GDM1 (cell line): ENCODE measurements around the gene POLDIP2.

ENCODE experiments used
- DNase-seq: peaks from one replicate; lab custom pipeline; 2025; lab: John Stamatoyannopoulos, UW

The POLDIP2 gene

DNA sequence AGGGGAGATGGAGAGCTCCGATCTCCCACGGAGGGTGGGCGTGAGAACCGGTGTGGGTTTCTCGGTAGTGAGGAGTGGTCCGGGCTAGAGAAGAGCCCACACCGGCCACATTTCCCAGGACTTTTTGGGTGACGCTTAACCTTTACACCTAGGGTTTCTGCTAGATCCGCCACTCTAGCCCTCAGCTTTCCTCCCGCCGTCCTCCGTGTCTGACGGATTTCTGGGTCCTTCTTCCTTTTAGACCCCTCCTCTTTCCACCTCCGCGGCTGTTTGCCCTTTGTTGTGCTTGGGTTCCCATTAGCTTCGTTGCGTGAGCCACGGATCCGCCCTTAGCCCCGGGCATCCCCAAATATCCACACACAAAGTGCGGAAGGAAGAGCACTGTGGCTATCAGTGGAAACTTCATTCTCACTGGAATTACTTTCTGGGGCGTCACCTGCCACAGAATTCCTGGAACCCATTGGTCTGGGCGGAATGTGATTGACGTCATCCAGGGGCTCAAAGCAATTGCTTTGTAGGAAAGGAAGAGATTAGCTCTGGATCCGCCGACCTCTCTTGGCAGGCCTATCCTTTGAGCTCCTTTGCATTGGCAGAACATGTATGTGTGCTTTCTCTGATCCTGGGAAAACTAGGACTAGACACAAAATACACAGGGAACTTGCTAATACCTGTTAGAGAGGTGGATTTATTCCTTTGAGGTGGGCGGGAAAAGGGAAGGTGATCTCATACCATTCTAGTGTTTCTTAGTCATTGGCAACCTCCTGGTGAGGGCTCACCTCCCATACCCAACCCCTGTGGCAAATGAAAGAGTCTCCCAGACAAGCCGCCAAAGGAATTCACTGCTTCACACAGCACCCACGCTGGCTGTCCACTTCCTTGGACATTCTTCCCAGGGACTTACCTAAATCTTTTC, 21.1 kb downstream of the POLDIP2 start:
- no peak for DNase-seq

DNA sequence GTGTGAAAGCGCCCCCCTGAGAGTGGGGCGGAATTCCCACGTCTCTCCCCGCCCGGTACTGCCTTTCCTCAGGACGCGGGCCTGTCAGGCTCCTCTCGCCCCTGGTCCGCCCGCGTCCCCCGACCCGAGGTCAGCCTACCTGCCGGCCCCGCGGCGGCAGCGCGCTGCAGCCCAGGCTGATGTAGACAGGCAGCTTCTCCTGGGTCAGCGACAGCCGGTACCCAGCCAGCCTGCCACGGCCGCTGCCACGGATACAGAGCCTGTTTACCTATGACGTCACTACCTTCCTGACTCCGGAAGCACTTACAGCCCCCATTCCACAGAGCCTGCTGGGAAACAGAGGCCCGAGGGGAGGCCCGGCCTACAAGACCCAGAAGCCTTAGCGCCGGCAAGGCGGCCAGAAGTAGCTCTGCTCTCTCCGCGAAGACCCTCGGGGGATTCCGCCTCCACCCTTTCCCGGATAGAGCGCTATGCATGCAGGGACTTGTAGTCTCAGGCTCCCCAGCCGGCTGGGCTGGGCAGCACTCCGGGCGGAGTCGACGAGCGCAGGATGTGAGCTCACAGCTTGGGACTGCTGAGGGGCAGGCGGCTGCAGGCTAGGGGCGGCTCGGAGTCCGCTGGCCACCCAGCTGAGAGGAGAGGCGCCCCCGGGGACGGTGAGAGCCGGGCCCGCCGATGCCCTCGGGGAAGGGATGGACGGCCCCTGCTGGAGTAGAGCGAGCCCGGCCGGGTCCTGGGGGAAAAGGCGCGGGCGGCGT, 21.9 kb downstream of the POLDIP2 start, which contains the start of the genes IFT20 and TNFAIP1:
Gene IFT20 (minus strand): TSS at position 272 of the 758 bp plus-strand sequence. CDS start 3,487 bp downstream, outside the sequence.
Gene TNFAIP1 (plus strand): TSS at position 561 of the 758 bp plus-strand sequence. CDS start 3,761 bp downstream, outside the sequence.
- DNase-seq = peak; percentile 98

DNA sequence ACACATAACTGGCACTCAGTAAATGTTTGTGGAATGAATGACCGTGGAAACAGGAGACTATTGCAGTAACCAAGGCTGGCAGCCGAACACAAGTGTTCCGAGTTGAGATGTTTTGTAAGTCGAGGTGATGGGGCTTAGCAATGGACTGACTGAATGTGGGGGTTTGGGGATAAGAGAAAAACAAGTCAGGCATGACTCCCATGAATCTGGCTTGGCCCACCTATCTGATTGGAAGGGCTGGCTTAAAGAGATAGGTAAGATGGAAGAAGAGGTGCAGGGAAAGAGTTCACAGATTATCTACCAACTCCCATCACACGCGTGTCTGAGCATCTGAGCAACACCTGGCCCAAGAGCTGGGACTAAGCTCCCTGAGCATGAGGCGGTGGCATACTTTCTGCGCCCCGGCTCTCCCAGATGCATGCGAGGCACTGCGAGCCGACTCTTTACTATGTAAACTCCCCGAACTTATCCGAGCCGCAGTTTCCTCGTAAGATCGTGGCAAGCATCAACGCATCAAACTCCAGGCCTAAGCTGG, 22.6 kb downstream of the POLDIP2 start:
- no peak for DNase-seq

- DNase-seq = no peak
Observed at GRCh38 chr17:28334171-28334570, 23.2 kb downstream of the POLDIP2 start.

- no peak for DNase-seq
Observed at GRCh38 chr17:28333083-28333746, 24.1 kb downstream of the POLDIP2 start.

- no peak for DNase-seq
Observed at GRCh38 chr17:28331891-28332420, 25.4 kb downstream of the POLDIP2 start.

DNA sequence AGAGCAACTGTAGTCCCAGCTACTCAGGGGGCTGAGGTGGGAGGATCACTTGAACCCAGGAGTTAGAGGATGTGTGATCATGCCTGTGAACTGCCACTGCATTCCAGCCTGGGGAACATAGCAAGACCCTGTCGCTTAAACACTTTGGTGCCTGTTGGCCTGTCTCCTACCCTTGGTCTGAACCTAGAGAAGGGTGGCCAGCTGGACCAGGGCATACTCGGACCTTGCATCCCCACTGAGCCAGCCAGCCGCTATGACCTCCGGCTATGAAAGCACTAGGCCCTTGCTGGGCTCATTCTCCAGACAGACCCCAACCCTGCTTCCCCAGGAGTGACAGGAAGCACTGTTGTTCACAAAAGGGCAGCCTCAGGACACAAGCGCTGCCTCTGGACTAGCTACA, 26.7 kb downstream of the POLDIP2 start:
- no peak for DNase-seq

DNA sequence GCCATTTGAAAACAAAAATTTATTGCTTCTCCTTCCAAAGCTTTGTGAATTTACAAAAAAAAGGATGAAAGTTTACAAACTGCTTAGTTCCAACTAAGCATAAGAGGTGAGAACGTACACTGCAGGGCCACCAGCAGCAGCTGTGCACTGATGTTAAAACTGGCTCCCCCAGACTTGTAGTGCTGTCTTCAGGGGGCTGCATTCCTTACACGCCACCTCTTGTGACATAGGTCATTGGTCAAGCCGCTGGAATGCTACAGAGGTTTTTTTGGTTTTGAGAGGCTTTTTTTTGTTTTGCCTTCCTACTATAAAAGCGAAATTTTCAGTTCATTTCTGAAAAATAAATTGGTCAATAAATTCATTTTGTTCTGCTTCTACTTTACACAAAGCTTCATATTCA, 29.0 kb downstream of the POLDIP2 start:
- no peak for DNase-seq

DNA sequence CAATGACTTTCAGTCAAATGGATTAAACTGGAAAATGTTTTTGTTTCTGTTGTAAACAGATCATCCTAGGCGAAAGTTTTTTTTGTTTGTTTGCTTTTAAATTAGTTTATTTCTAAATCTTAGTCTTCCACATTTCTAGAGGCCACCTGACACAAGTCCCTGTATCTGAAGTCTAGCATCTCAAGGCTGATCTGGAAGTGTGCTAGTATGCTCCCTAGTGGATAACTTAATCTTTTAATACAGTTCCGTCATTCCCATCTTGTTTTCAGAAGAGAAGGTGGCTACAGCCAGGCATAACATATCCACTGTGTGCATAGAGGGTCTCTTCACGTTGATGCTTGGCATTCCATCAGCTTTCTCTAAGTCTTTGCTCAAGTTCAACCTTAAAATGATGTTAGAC, 29.6 kb downstream of the POLDIP2 start:
- no peak for DNase-seq

DNA sequence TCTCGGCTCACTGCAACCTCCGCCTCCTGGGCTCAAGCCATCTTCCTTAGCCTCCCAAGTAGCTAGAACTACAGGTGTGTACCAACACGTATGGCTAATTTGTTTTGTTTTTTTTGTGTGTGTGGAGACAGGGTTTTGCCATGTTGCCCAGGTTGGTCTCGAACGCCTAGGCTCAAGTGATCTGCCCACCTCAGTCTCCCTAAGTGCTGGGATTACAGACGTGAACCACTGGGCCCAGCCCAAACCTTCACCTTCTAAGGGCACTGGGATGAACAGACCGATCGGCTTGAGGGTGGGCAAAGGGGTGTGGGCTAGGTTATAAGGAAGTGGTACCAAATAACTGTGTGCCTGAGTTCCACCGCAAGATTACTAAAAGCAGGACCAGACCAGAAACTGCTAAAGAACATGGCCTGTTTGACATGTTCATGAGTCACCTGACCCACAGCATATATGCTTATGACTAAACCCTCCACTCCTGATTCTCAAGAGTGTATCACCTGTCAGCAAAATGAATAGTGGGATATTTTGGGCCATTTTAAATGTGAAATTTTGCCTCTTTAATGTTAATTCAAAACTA, 30.2 kb downstream of the POLDIP2 start:
- no peak for DNase-seq

DNA sequence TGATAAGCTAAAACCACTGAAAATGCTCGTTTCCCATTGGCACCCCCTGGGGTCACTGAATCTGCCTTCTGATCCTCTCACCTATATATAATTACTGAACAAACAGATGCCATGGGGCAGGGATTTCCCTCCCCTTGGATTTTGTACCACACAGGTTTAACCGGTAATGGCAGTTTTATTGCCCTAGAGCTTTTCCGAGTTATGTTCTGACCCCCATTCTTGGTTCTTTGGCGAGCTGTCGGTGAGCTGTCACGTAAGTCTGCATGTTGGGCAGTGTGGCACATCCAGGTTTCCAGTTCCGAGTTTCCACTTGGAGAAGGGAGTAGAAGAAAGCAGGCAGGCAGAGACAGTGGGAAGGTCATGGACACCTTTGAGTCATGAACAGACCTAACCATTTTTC, 31.2 kb downstream of the POLDIP2 start:
- DNase-seq = no peak

DNA sequence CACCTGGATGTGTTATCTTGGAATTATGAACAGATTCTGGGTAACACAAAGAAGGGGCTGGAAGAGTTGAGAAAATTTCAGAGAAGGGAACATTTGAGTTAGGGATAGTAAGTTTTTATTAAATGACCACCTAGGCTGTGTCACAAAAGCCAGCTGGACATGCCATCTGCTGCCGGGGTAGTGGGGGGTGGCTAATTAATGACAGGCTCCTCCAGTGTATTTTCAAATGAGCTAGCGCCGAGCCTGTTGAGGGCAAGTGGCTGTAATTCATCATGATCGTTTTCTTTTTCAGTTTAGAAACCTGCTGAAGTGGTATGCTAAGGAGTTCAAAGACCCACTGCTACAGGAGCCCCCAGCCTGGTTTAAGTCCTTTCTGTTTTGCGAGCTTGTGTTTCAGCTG, 32.1 kb downstream of the POLDIP2 start:
- no peak for DNase-seq

DNA sequence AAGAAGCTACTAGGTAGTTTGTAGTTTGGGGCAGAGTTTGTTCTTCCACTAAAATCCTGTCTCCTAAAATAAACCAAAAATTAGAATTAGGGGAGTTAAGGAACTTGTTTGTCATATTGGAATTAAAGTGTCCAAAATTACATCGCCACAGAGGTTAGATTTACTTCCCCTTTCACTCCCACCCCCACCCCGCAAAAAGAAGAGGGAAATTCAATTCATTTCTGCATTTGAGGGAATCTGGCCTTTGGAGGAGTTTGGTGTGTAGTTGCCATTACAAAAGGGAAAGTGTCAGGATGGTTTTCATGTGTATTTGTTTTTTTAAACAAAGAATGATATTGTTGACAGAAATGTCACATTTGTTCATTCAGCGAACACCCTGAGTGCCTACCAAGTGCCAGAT, 32.5 kb downstream of the POLDIP2 start:
- DNase-seq = no peak

DNA sequence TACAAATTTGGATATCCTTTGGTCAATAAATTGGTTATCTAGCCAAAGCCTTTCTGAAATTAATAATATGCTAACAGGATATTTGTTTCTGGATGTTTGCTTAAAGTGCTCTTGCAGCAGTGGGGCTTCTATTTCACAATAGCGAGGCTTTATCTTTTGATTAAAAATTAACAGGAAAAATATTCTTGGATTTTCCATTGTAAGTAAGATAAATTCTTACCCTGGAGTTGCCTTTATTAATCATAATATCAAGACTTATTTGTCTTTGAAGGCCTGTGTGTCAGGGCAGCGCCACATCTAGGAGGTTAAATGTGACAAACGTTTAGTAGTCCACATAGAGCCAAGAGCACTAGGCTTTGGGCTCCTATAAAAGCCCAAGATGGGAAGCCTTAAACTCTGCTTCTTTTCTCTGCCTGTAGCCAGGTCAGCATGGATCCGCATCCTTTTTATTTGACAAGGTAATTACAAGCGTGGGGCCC, 33.0 kb downstream of the POLDIP2 start:
- DNase-seq = no peak

DNA sequence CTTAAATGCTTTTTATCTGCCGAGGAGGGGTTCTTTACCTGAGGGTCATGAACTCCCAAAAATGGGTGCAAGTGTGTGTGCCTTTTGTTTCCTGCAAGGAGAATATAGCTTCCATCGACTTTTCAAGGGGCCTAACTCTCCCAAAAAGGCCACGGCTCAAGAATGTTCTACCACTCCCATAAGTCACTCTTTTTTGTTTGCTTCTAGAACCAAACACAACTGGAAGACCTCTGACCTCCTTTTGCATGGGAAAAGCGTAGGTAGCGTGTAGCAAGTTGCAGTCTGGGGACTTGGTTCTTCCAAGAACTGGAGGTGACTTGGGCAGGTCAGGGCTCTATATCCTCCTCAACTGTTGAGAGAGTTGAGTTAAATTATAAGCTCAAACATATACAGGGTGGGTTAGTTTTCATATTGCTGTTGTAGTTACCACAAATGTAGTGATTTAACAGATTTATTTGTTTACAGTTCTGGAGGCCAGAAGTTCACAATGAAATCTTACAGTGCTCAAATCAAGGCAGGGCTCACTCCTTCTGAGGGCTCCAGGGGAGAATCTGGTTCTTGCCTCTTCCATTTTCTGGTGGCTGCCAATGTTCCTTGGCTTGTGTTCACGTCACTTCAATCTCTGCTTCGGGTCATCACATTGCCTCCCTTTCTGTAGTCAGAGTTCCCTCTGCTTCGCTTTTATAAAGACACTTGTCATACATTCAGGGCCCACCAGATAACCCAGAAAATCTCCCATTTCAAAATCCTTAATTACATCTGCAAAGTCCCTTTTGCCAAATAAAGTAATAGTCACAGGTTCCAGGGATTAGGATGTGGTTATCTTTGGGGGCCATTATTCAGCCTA, 36.9 kb downstream of the POLDIP2 start:
- no peak for DNase-seq

DNA sequence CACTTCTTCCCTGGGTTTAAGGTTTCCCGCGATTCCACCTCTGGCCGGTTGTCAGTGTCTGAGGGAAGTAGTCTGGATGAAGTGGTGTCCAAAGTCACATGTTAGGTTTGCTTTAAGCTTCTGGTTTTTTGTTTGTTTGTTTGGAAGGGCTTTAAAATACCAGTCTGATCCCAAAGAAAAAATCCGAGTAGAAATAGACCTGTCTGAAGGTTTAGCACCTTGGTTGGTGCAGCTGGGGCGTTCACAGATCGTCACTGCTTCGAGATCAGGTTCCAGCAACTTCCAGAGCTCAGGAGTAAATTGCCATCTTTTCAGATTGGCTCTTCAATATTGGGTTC, 37.8 kb downstream of the POLDIP2 start:
- DNase-seq = no peak

DNA sequence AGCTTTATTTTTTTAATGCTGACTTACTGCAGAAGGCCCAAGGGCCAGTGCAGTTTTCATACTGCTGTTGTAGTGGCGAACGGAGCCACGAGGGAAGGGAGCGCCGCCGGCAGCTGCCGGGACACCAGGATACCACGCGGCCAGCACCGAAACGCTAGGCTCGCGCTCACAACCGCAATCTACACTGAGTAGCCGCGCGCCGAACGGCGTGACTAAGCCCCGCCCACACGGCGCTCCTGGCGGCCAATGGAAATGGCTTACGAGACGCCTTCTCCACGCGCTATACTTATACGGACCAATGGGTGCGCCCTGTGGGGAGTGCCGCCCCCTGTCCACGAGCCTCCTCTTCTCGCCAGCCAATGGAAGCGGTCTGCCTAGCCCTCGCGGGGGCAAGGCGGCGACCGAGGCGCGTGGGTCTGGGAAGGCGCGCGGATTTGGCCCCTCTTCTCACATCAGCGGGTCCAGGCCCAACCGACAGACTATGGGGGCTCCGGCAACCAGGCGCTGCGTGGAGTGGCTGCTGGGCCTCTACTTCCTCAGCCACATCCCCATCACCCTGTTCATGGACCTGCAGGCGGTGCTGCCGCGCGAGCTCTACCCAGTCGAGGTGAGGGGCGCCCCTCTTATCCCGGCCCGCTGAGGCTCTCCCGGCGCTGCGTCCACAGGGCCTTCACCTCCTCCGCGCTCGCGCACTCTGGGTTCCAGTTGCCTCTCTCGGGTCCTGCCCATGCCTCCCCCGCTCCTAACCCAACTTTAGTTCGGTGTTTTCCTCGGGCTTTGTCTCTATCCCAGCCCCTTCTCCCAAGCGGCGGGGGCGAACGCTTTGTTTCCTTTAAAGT, 38.3 kb downstream of the POLDIP2 start, which contains the start of gene TMEM97:
Gene TMEM97 (plus strand): TSS at position 442 of the 839 bp plus-strand sequence. CDS start 40 bp downstream, at position 482.
- peak; percentile 98 for DNase-seq

GRCh38 chr17:28317966-28318758, 39.2 kb downstream of the POLDIP2 start:
- no peak for DNase-seq
